ENCODE data around the gene PATL2. TPM values are rescaled to one million over a fixed set of nuclear protein-coding genes. Genes with fewer than 3 reads are reported as not detected.
"Not testable (repeated sequence)": the region's sequence is repeated elsewhere in the genome, so short reads cannot be mapped to it uniquely, and the experiment has no call there.

The PATL2 gene
- total RNA-seq, 4 donors from 2014 or later: 4.0 to 35.5 (median 9.5) TPM

DNA sequence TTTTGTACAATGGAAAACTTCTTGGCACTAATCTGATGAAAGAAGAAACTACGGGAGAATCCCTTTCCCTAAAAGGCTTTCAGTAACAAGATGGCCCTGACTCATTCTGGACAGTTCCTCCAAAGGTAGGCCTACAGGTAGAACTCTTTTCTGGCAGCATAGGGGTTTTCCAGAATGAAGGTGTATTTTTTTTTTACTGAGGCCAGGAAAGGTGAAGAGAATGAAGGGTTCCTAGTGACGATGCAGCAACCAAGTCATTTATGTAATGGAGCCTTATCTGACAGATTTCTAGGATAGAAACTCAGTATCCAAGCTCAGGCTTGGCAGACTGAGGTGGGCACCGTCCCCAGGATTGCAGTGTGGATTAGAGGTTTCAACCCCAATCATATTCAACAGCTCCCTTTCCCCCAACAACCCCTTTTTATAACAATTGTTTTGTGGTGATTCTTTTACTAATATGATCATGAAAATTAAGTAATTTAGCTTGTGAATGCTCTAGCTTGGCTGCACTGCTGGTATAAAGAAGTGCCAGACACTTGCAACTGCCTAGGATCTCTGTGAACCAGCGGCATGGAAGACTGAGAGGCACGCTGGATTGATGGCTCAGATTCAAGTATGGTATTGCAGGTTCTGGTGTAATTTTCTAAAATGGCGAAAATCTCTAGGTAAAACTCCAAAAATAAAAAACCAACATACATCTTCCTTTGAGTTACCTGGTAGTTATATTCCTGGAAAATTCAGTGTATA, 16.5 kb upstream of the PATL2 start:
- no peaks in the 10 kb centered on the region for H3K27me3 ChIP-seq
- TF ChIP-seq POLR2A (IDR thresholded peaks at IDR 0.05) (no peak), CTCF (IDR thresholded peaks at IDR 0.05) (no peak)
- no peaks in the 10 kb centered on the region for H3K9me3 ChIP-seq
- no peak overlapping the region for H3K4me3 ChIP-seq
- H3K27ac ChIP-seq: peak overlapping the region; percentile 94 to 98 (median 96)
- peaks cover 0 to 39% (median 16%) of the 10 kb centered on the region in 4 donors for H3K4me1 ChIP-seq
- H3K36me3 ChIP-seq: peaks cover 0 to 9% (median 0%) of the 10 kb centered on the region in 3 donors
- DNase-seq: no peak

GRCh38 chr15:44726568-44727484, 15.7 kb upstream of the PATL2 start:
- peak overlapping the region; percentile 1 to 30 (median 13) for H3K4me3 ChIP-seq
- peak in 2 of 3 donors; percentile 81 to 91 for DNase-seq
- no peaks in the 10 kb centered on the region for H3K9me3 ChIP-seq
- peaks cover 0 to 39% (median 16%) of the 10 kb centered on the region in 4 donors for H3K4me1 ChIP-seq
- TF ChIP-seq POLR2A (IDR thresholded peaks at IDR 0.05): peak; percentile 45 to 46
- TF ChIP-seq CTCF (IDR thresholded peaks at IDR 0.05): peak in 2 of 6 experiments; percentile 17 to 33
- H3K36me3 ChIP-seq: peaks cover 0 to 6% (median 0%) of the 10 kb centered on the region in 3 donors
- peak overlapping the region; percentile 94 to 98 (median 96) for H3K27ac ChIP-seq
- H3K27me3 ChIP-seq: no peaks in the 10 kb centered on the region

DNA sequence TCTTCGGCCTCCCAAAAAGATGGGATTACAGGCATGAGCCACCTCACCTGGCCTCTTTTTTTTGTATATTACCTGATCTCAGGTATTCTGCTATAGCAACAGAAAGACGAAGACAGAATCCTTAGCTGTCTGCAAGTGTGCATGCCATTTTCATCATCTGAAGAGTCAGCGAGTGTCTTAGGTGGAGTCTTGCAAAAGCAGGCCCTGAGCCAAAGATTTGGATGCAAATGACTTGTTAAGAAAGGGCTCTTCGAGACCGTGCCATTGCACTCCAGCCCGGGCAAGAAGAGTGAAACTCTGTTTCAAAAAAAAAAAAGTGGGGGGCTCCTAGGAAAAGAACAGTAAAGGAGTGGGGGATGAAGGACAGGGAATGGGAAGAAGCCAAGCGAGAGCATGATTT, 15.0 kb upstream of the PATL2 start:
- Histone ChIP-seq H3K36me3 (no peaks in the 10 kb centered on the region), H3K27me3 (no peaks in the 10 kb centered on the region), H3K4me3 (peak overlapping the region; percentile 1 to 30 (median 13)), H3K9me3 (no peaks in the 10 kb centered on the region), H3K4me1 (peaks cover 0 to 39% (median 16%) of the 10 kb centered on the region in 4 donors), H3K27ac (peak overlapping the region; percentile 94 to 98 (median 96))
- TF ChIP-seq CTCF (IDR thresholded peaks at IDR 0.05): no peak
- no peak for TF ChIP-seq POLR2A (IDR thresholded peaks at IDR 0.05)
- DNase-seq: peak in 1 of 3 donors; percentile 52

GRCh38 chr15:44722011-44722410, 10.9 kb upstream of the PATL2 start:
- TF ChIP-seq CTCF (IDR thresholded peaks at IDR 0.05) (no peak), POLR2A (IDR thresholded peaks at IDR 0.05) (no peak)
- Histone ChIP-seq H3K4me1 (peaks cover 0 to 18% (median 6%) of the 10 kb centered on the region in 4 donors), H3K9me3 (no peaks in the 10 kb centered on the region), H3K36me3 (peaks cover 0 to 20% (median 0%) of the 10 kb centered on the region in 3 donors), H3K4me3 (no peak overlapping the region), H3K27me3 (no peaks in the 10 kb centered on the region), H3K27ac (peak overlapping the region in 2 of 4 donors; percentile 5 to 69)
- no peak for DNase-seq

GRCh38 chr15:44720460-44721176, 9.5 kb upstream of the PATL2 start:
- peak overlapping the region in 2 of 4 donors; percentile 59 to 69 for H3K27ac ChIP-seq
- no peak for DNase-seq
- TF ChIP-seq CTCF (IDR thresholded peaks at IDR 0.05) (no peak), POLR2A (IDR thresholded peaks at IDR 0.05) (no peak)
- H3K4me3 ChIP-seq: no peak overlapping the region
- H3K9me3 ChIP-seq: no peaks in the 10 kb centered on the region
- peaks cover 0 to 23% (median 9%) of the 10 kb centered on the region in 4 donors for H3K4me1 ChIP-seq
- no peaks in the 10 kb centered on the region for H3K27me3 ChIP-seq
- H3K36me3 ChIP-seq: peaks cover 0 to 34% (median 0%) of the 10 kb centered on the region in 3 donors

- Histone ChIP-seq H3K36me3 (peaks cover 0 to 40% (median 0%) of the 10 kb centered on the region in 3 donors), H3K27ac (peak overlapping the region in 2 of 4 donors; percentile 59 to 69), H3K4me1 (peaks cover 0 to 28% (median 12%) of the 10 kb centered on the region in 4 donors)
- not testable (repeated sequence) for H3K4me3 ChIP-seq, H3K27me3 ChIP-seq, H3K9me3 ChIP-seq
- peak in 1 of 3 donors; percentile 62 for DNase-seq
Observed at GRCh38 chr15:44720000-44720435, 8.9 kb upstream of the PATL2 start.

Measured in Peyer's patch (tissue), 4 donors.